Measurements from ENCODE around the gene TXNRD2.

TXNRD2 gene

GRCh38 chr22:19941365-19942082 lies at the start of gene TXNRD2, which contains the start of gene COMT:
Gene TXNRD2, minus strand, starts transcription at chr22:19941818. Its CDS starts 15 bp downstream, at chr22:19941803.
Gene COMT, plus strand, starts transcription at chr22:19941772. Its CDS starts 20,755 bp downstream, at chr22:19962527.
- DNase-seq: peak in 1 of 2 experiments; percentile 62

GRCh38 chr22:19991395-19991644 lies 49.7 kb upstream of the TXNRD2 start:
- DNase-seq: no peak

- no peak for DNase-seq
Observed at GRCh38 chr22:19990609-19991394, 49.2 kb upstream of the TXNRD2 start.

GRCh38 chr22:19990188-19990587 lies 48.6 kb upstream of the TXNRD2 start:
- no peak for DNase-seq

- DNase-seq: no peak
Observed at GRCh38 chr22:19989725-19990067, 48.1 kb upstream of the TXNRD2 start.

- no peak for DNase-seq
Observed at GRCh38 chr22:19988965-19989724, 47.5 kb upstream of the TXNRD2 start.

GRCh38 chr22:19988331-19988808 lies 46.8 kb upstream of the TXNRD2 start:
- DNase-seq: no peak

- DNase-seq: no peak
Observed at GRCh38 chr22:19987394-19988306, 46.0 kb upstream of the TXNRD2 start.

- DNase-seq: peak in 1 of 2 experiments; percentile 33
Observed at GRCh38 chr22:19986410-19987341, 45.1 kb upstream of the TXNRD2 start.

- no peak for DNase-seq
Observed at GRCh38 chr22:19986011-19986409, 44.4 kb upstream of the TXNRD2 start.

- DNase-seq: no peak
Observed at GRCh38 chr22:19984851-19985811, 43.5 kb upstream of the TXNRD2 start.

GRCh38 chr22:19984201-19984753 lies 42.7 kb upstream of the TXNRD2 start:
- DNase-seq: no peak

GRCh38 chr22:19983741-19984140 lies 42.1 kb upstream of the TXNRD2 start:
- no peak for DNase-seq

- no peak for DNase-seq
Observed at GRCh38 chr22:19982991-19983578, 41.5 kb upstream of the TXNRD2 start.

GRCh38 chr22:19981961-19982920 lies 40.6 kb upstream of the TXNRD2 start:
- no peak for DNase-seq

GRCh38 chr22:19981171-19981960 lies 39.7 kb upstream of the TXNRD2 start:
- DNase-seq: no peak

- DNase-seq: no peak
Observed at GRCh38 chr22:19980766-19981165, 39.1 kb upstream of the TXNRD2 start.
